A549 (cell line): ENCODE measurements around the gene SLC18A3. TPM values are rescaled to one million over a fixed set of nuclear protein-coding genes. Genes with fewer than 3 reads are reported as not detected.

ENCODE experiments used
- ATAC-seq, 2 experiments: fragments of 200-7000 bp in 1 of 2; fragments of >200 bp in 1 of 2; cut with Nextera tagmentation in 1 of 2; cut with Tn5 transposase in 1 of 2; 3 replicates each; pipeline versions ENCODE4 v1.8.0 to v1.9.1; 2018 to 2020; ENCODE audit warnings: mild to moderate bottlenecking in 1 of 2, moderate library complexity in 1 of 2
- CTCF ChIA-PET: fragments of 300-600 bp; sonication (Branson Sonifier 250); formaldehyde crosslinking; extraction: SDS; loops from one replicate; lab custom pipeline; 2021; ENCODE audit warnings: antibody characterized with exemption, inconsistent platforms; lab: Yijun Ruan, JAX
- POLR2A ChIA-PET: fragments of 350-600 bp; formaldehyde crosslinking; extraction: SDS; loops from one replicate; lab custom pipeline; 2021; ENCODE audit warnings: antibody characterized with exemption, inconsistent platforms; lab: Yijun Ruan, JAX
- DNase-seq, 2 experiments: peaks; one replicate each; pipeline versions ENCODE4 v3.0.0 to v3.0.0-alpha.2; 2011 to 2016; ENCODE audit warnings: low read depth in 1 of 2, low spot score in 1 of 2
- FAIRE-seq: peaks from 2 replicates; lab custom pipeline; 2011; peaks lifted over from hg19 to GRCh38; lab: Jason Lieb, UNC
- H3K27ac ChIP-seq, 2 experiments: fragments of >200 bp; sonication (Bioruptor Twin); formaldehyde crosslinking; 3 replicates each; pipeline ENCODE4 v1.5.1; 2016 to 2017
- H3K4me1 ChIP-seq: fragments of >200 bp; sonication (Bioruptor Twin); formaldehyde crosslinking; 3 replicates; pipeline ENCODE4 v1.6.1; 2016
- H3K4me2 ChIP-seq: fragments of >200 bp; sonication (Bioruptor Twin); formaldehyde crosslinking; 3 replicates; pipeline ENCODE4 v1.6.1; 2016
- H3K4me3 ChIP-seq: fragments of >200 bp; sonication (Bioruptor Twin); formaldehyde crosslinking; 3 replicates; pipeline ENCODE4 v1.5.1; 2016
- H3K9me3 ChIP-seq: fragments of >200 bp; sonication (Bioruptor Twin); formaldehyde crosslinking; 3 replicates; pipeline ENCODE4 v1.6.1; 2016
- ATOH8 ChIP-seq: fragments of 250-450 bp; sonication (Bioruptor Pico); IDR thresholded peaks from 2 replicates; pipeline ENCODE4 v1.5.0; 2020; ENCODE audit warnings: low read depth, mild to moderate bottlenecking, moderate library complexity
- BHLHE40 ChIP-seq: IDR thresholded peaks from 2 replicates; pipeline ENCODE4 v1.6.1; 2012; ENCODE audit warnings: low read depth, low read length, inconsistent platforms
- CBX2 ChIP-seq: fragments of 200-600 bp; sonication (generic); IDR thresholded peaks from 2 replicates; pipeline ENCODE4 v1.6.1; 2016; ENCODE audit warnings: low read depth, mild to moderate bottlenecking, borderline replicate concordance
- CBX8 ChIP-seq: fragments of 200-600 bp; sonication (generic); IDR thresholded peaks from 2 replicates; pipeline ENCODE4 v1.6.1; 2016
- E2F6 ChIP-seq: IDR thresholded peaks from 2 replicates; pipeline ENCODE4 v1.6.1; 2012; ENCODE audit warnings: low read depth, borderline replicate concordance
- ELK1 ChIP-seq: fragments of 150-350 bp; IDR thresholded peaks from 2 replicates; pipeline ENCODE4 v1.6.1; 2014; ENCODE audit warnings: low read depth, mild to moderate bottlenecking, low read length
- ESRRA ChIP-seq: fragments of 150-350 bp; IDR thresholded peaks from 2 replicates; pipeline ENCODE4 v1.6.1; 2014; ENCODE audit warnings: mild to moderate bottlenecking, low read length, borderline replicate concordance
- HEYL ChIP-seq: fragments of 250-450 bp; sonication (Bioruptor Pico); IDR thresholded peaks from 2 replicates; pipeline ENCODE4 v1.8.0; 2021; ENCODE audit warnings: mild to moderate bottlenecking, moderate library complexity
- HMGXB4 ChIP-seq: fragments of 250-450 bp; sonication (Bioruptor Pico); IDR thresholded peaks from 2 replicates; pipeline ENCODE4 v1.5.0; 2021; ENCODE audit warnings: mild to moderate bottlenecking, moderate library complexity, borderline replicate concordance
- HOXB5 ChIP-seq: fragments of 250-450 bp; sonication (Bioruptor Pico); IDR thresholded peaks from 2 replicates; pipeline ENCODE4 v1.5.0; 2020; ENCODE audit warnings: mild to moderate bottlenecking, moderate library complexity
- KDM1A ChIP-seq: fragments of 200-600 bp; sonication (generic); IDR thresholded peaks from 2 replicates; pipeline ENCODE4 v1.6.1; 2016; ENCODE audit warnings: low read depth, mild to moderate bottlenecking
- KDM5A ChIP-seq: fragments of 200-600 bp; sonication (generic); IDR thresholded peaks from 2 replicates; pipeline ENCODE4 v1.6.1; 2016; ENCODE audit warnings: antibody characterized with exemption, mild to moderate bottlenecking
- NFE2L2 ChIP-seq: fragments of 150-350 bp; conservative IDR thresholded peaks from 2 replicates; pipeline ENCODE4 v1.6.1; 2014; ENCODE audit warnings: low read length
- NR3C1 ChIP-seq: fragments of >200 bp; sonication (Bioruptor Twin); formaldehyde crosslinking; IDR thresholded peaks from 3 replicates; pipeline ENCODE4 v1.6.1; 2017
- RAD21 ChIP-seq, 2 experiments: fragments of >200 bp in 1 of 2; sonication (Bioruptor Twin) in 1 of 2; formaldehyde crosslinking in 1 of 2; IDR thresholded peaks in 1 of 2; conservative IDR thresholded peaks in 1 of 2; 2 replicates in 1 of 2; 3 replicates in 1 of 2; pipeline ENCODE4 v1.6.1; 2012 to 2018; ENCODE audit warnings: inconsistent platforms in 1 of 2
- REST ChIP-seq: fragments of 200-600 bp; sonication (generic); IDR thresholded peaks from 2 replicates; pipeline ENCODE4 v1.6.1; 2016; ENCODE audit warnings: antibody characterized with exemption, mild to moderate bottlenecking, moderate library complexity
- RNF2 ChIP-seq: fragments of 200-600 bp; sonication (generic); IDR thresholded peaks from 2 replicates; pipeline ENCODE4 v1.6.1; 2016; ENCODE audit warnings: low read depth, mild to moderate bottlenecking, antibody characterized with exemption, moderate library complexity, borderline replicate concordance
- ZC3H11A ChIP-seq: fragments of 450-650 bp; IDR thresholded peaks from 2 replicates; pipeline ENCODE4 v1.6.1; 2014; ENCODE audit warnings: antibody characterized with exemption, mild to moderate bottlenecking
- ZNF302 ChIP-seq: fragments of 250-450 bp; sonication (Bioruptor Pico); IDR thresholded peaks from 2 replicates; pipeline ENCODE4 v1.9.0; 2021; ENCODE audit warnings: inconsistent platforms, mild to moderate bottlenecking, moderate library complexity
- WGBS: methylation state at CpG from one replicate; pipeline ENCODE4 v1.1.6; 2017; ENCODE audit errors: missing lambda C conversion rate; 5-methylcytosine and 5-hydroxymethylcytosine counted together
- polyA plus RNA-seq, 4 experiments: library from polyadenylated mRNA; depleted of rRNA in 3 of 4; stranded (reverse); fragments of >200 nt; fragmentation: RNase III in 1 of 4; extraction: RNeasy Plus Mini Kit Qiagen cat#74134 plus additional on column Dnase treatment in 1 of 4; gene quantifications; 2 replicates in 3 of 4; 3 replicates in 1 of 4; pipeline ENCODE4 v1.2.3, GENCODE V29; 2011 to 2017

SLC18A3 gene
- polyA plus RNA-seq, 2 of the 4 experiments (the other 2 are of a cell fraction): not detected

- TF ChIP-seq HMGXB4 (CRISPR knock-in tag): no peak
- TF ChIP-seq RNF2: no peak
- TF ChIP-seq CBX2: no peak
- no peak for TF ChIP-seq E2F6
- TF ChIP-seq KDM5A: no peak
- TF ChIP-seq ZC3H11A: no peak
- no peak for TF ChIP-seq NFE2L2
- no peak for TF ChIP-seq NR3C1
- TF ChIP-seq ESRRA: no peak
- no peak for TF ChIP-seq CBX8
- TF ChIP-seq HOXB5: no peak
- no peak for TF ChIP-seq ATOH8
- DNase-seq: no peak
- CTCF ChIA-PET: no interaction called here
- no peak for FAIRE-seq
- Histone ChIP-seq H3K4me1 (no peaks in the 10 kb centered on the region; the same call in 2 of the 3 replicates), H3K4me3 (peak overlapping the region; percentile 26; the same call in 2 of the 3 replicates), H3K4me2 (peak overlapping the region; percentile 67), H3K27ac (no peak overlapping the region), H3K9me3 (no peaks in the 10 kb centered on the region)
- WGBS: 75% methylated on average over 22 of the region's 72 CpGs
- POLR2A ChIA-PET: no interaction called here
- no peak for ATAC-seq
Measured at GRCh38 chr10:49610458-49611165, 502 bp downstream of the SLC18A3 start.

GRCh38 chr10:49611166-49611815, 1.2 kb downstream of the SLC18A3 start:
- no peak for FAIRE-seq
- Histone ChIP-seq H3K4me3 (no peak overlapping the region), H3K9me3 (no peaks in the 10 kb centered on the region), H3K27ac (no peak overlapping the region), H3K4me2 (no peak overlapping the region), H3K4me1 (no peaks in the 10 kb centered on the region; the same call in 2 of the 3 replicates)
- POLR2A ChIA-PET: no interaction called here
- ATAC-seq: no peak
- CTCF ChIA-PET: no interaction called here
- DNase-seq: no peak
- TF ChIP-seq RAD21 (conservative IDR thresholded peaks at IDR 0.05 in 1 of 2, IDR thresholded peaks at IDR 0.05 in 1 of 2) (no peak), NFE2L2 (no peak), ELK1 (no peak), KDM1A (no peak), BHLHE40 (no peak), RNF2 (no peak), REST (no peak), HEYL (CRISPR knock-in tag) (no peak), ZNF302 (CRISPR knock-in tag) (no peak)
- 91% methylated on average over 48 of the region's 63 CpGs for WGBS
